Mucosa of rectum (tissue), 2 donors: ENCODE data around the gene EFNA2.
A peak's percentile ranks its signal among the peaks of the same experiment; 100 is the strongest.
"Not testable (repeated sequence)": the region's sequence is repeated elsewhere in the genome, so short reads cannot be mapped to it uniquely, and the experiment has no call there.

ENCODE experiments used
- H3K27ac ChIP-seq, 2 donors: one replicate each; pipeline ENCODE4 v1.7.0; 2013; ENCODE audit warnings: inconsistent platforms in 2 of 2, low read depth in 2 of 2, low read length in 2 of 2
- H3K27me3 ChIP-seq, 2 donors: one replicate each; pipeline ENCODE4 v1.7.0; 2013; ENCODE audit warnings: low read length in 2 of 2; ENCODE audit not compliant: control insufficient read depth in 2 of 2, insufficient read depth in 2 of 2
- H3K36me3 ChIP-seq, 2 donors: one replicate each; pipeline ENCODE4 v1.7.0; 2013; ENCODE audit warnings: low read length in 2 of 2; ENCODE audit not compliant: control insufficient read depth in 2 of 2, insufficient read depth in 2 of 2
- H3K4me1 ChIP-seq, 2 donors: one replicate each; pipeline ENCODE4 v1.7.0; 2013; ENCODE audit warnings: low read length in 2 of 2, mild to moderate bottlenecking in 1 of 2; ENCODE audit not compliant: control insufficient read depth in 2 of 2, insufficient read depth in 2 of 2
- H3K4me3 ChIP-seq, 2 donors: one replicate each; pipeline ENCODE4 v1.7.0; 2013; ENCODE audit warnings: low read length in 2 of 2
- H3K9ac ChIP-seq, 2 donors: one replicate each; pipeline ENCODE4 v1.7.0; 2013; ENCODE audit warnings: low read length in 2 of 2, low read depth in 1 of 2, mild to moderate bottlenecking in 1 of 2
- H3K9me3 ChIP-seq, 2 donors: one replicate each; pipeline ENCODE4 v1.7.0; 2013; ENCODE audit warnings: low read length in 2 of 2; ENCODE audit not compliant: control insufficient read depth in 2 of 2
- donor health status: healthy.
- donor health status: Normal muscosa, but diverticular disease.

The EFNA2 gene

GRCh38 chr19:1241417-1242095, 44.1 kb upstream of the EFNA2 start, which contains the start of gene ATP5F1D:
Gene ATP5F1D (plus strand): TSS chr19:1241751. CDS start chr19:1241851, 100 bp downstream.
- Histone ChIP-seq H3K27ac (peak within 1 kb of the TSS; percentile 81 to 88), H3K36me3 (no peaks in the 10 kb centered on the region), H3K9ac (peak within 1 kb of the TSS; percentile 80 to 97), H3K9me3 (no peaks in the 10 kb centered on the region), H3K27me3 (peaks cover 3 to 9% of the 10 kb centered on the region in 2 donors), H3K4me1 (peaks cover 52 to 63% of the 10 kb centered on the region in 2 donors), H3K4me3 (peak within 1 kb of the TSS; percentile 85 to 92)

- Histone ChIP-seq H3K9me3 (no peaks in the 10 kb centered on the region), H3K9ac (peak overlapping the region; percentile 41 to 74), H3K4me1 (peaks cover 52 to 66% of the 10 kb centered on the region in 2 donors), H3K4me3 (peak overlapping the region; percentile 44 to 52), H3K27me3 (no peaks in the 10 kb centered on the region), H3K36me3 (no peaks in the 10 kb centered on the region), H3K27ac (peak overlapping the region; percentile 95 to 99)
Measured at GRCh38 chr19:1243768-1244692, 41.6 kb upstream of the EFNA2 start.

GRCh38 chr19:1244693-1245451, 40.8 kb upstream of the EFNA2 start:
- Histone ChIP-seq H3K4me1 (peaks cover 50 to 66% of the 10 kb centered on the region in 2 donors), H3K36me3 (no peaks in the 10 kb centered on the region), H3K9me3 (no peaks in the 10 kb centered on the region), H3K4me3 (peak overlapping the region; percentile 44 to 52), H3K27ac (peak overlapping the region; percentile 95 to 99), H3K9ac (peak overlapping the region; percentile 41 to 74), H3K27me3 (no peaks in the 10 kb centered on the region)

GRCh38 chr19:1245494-1246264, 40.0 kb upstream of the EFNA2 start:
- Histone ChIP-seq H3K9me3 (no peaks in the 10 kb centered on the region), H3K4me1 (peaks cover 46 to 60% of the 10 kb centered on the region in 2 donors), H3K4me3 (peak overlapping the region in 1 of 2 donors; percentile 39), H3K27me3 (no peaks in the 10 kb centered on the region), H3K9ac (peak overlapping the region in 1 of 2 donors; percentile 74), H3K27ac (peak overlapping the region; percentile 95 to 99), H3K36me3 (no peaks in the 10 kb centered on the region)

- H3K27ac ChIP-seq: peak overlapping the region; percentile 95 to 99
- peak overlapping the region in 1 of 2 donors; percentile 39 for H3K4me3 ChIP-seq
- H3K27me3 ChIP-seq, H3K36me3 ChIP-seq, H3K9me3 ChIP-seq: not testable (repeated sequence)
- peaks cover 39 to 54% of the 10 kb centered on the region in 2 donors for H3K4me1 ChIP-seq
- peak overlapping the region in 1 of 2 donors; percentile 50 for H3K9ac ChIP-seq
Measured at GRCh38 chr19:1246265-1247087, 39.2 kb upstream of the EFNA2 start.

- peak overlapping the region; percentile 44 to 91 for H3K9ac ChIP-seq
- peak overlapping the region; percentile 99 for H3K27ac ChIP-seq
- H3K36me3 ChIP-seq: peaks cover 4% of the 10 kb centered on the region in 2 donors
- H3K9me3 ChIP-seq: no peaks in the 10 kb centered on the region
- H3K4me3 ChIP-seq: peak overlapping the region; percentile 59 to 68
- H3K4me1 ChIP-seq: peaks cover 39 to 54% of the 10 kb centered on the region in 2 donors
- H3K27me3 ChIP-seq: no peaks in the 10 kb centered on the region
Measured at GRCh38 chr19:1247748-1248138, 37.9 kb upstream of the EFNA2 start.

GRCh38 chr19:1248139-1248785, 37.4 kb upstream of the EFNA2 start, which contains the start of gene MIDN:
Gene MIDN (plus strand): TSS chr19:1248583. CDS start chr19:1250297, 1,714 bp downstream.
- no peaks in the 10 kb centered on the region for H3K27me3 ChIP-seq
- H3K9me3 ChIP-seq: no peaks in the 10 kb centered on the region
- peaks cover 40 to 49% of the 10 kb centered on the region in 2 donors for H3K4me1 ChIP-seq
- peak within 1 kb of the TSS; percentile 99 for H3K27ac ChIP-seq
- peaks cover 4% of the 10 kb centered on the region in 2 donors for H3K36me3 ChIP-seq
- H3K9ac ChIP-seq: peak within 1 kb of the TSS; percentile 83 to 91
- H3K4me3 ChIP-seq: peak within 1 kb of the TSS; percentile 68 to 79

- H3K27ac ChIP-seq: peak overlapping the region; percentile 99
- H3K4me3 ChIP-seq: peak overlapping the region; percentile 67 to 79
- peak overlapping the region; percentile 83 to 91 for H3K9ac ChIP-seq
- peaks cover 4% of the 10 kb centered on the region in 2 donors for H3K36me3 ChIP-seq
- H3K4me1 ChIP-seq: peaks cover 40 to 49% of the 10 kb centered on the region in 2 donors
- no peaks in the 10 kb centered on the region for H3K27me3 ChIP-seq
- no peaks in the 10 kb centered on the region for H3K9me3 ChIP-seq
Measured at GRCh38 chr19:1248786-1249297, 36.8 kb upstream of the EFNA2 start.
